Trophoblast cell (in vitro differentiated cells and primary cell): ENCODE data around the gene CDK2. TPM values are rescaled to one million over a fixed set of nuclear protein-coding genes. Genes with fewer than 3 reads are reported as not detected.
"Not testable (repeated sequence)": the region's sequence is repeated elsewhere in the genome, so short reads cannot be mapped to it uniquely, and the experiment has no call there.

Experiments
- DNase-seq, 2 donors: peaks; one replicate each; pipeline ENCODE4 v3.0.0-alpha.2; 2016
- H2AFZ ChIP-seq: 2 replicates; pipeline ENCODE4 v1.6.1; 2013; ENCODE audit warnings: low read length, moderate library complexity, mild to moderate bottlenecking; ENCODE audit not compliant: insufficient read depth, poor library complexity
- H2AK5ac ChIP-seq: 2 replicates; pipeline ENCODE4 v1.6.1; 2013; ENCODE audit warnings: mild to moderate bottlenecking, low read length
- H2BK120ac ChIP-seq: 2 replicates; pipeline ENCODE4 v1.6.1; 2013; ENCODE audit warnings: low read length, mild to moderate bottlenecking, moderate library complexity; ENCODE audit not compliant: insufficient read depth, poor library complexity
- H2BK12ac ChIP-seq: 2 replicates; pipeline ENCODE4 v1.6.1; 2013; ENCODE audit warnings: mild to moderate bottlenecking, low read length, moderate library complexity
- H2BK5ac ChIP-seq: 2 replicates; pipeline ENCODE4 v1.6.1; 2013; ENCODE audit warnings: low read length, low read depth, moderate library complexity, mild to moderate bottlenecking; ENCODE audit not compliant: poor library complexity
- H3K14ac ChIP-seq: 2 replicates; pipeline ENCODE4 v1.6.1; 2013; ENCODE audit warnings: mild to moderate bottlenecking, low read length
- H3K18ac ChIP-seq: 2 replicates; pipeline ENCODE4 v1.6.1; 2013; ENCODE audit warnings: mild to moderate bottlenecking, low read length
- H3K23ac ChIP-seq: 2 replicates; pipeline ENCODE4 v1.6.1; 2013; ENCODE audit warnings: low read length
- H3K27ac ChIP-seq: 2 replicates; pipeline ENCODE4 v1.5.1; 2013; ENCODE audit warnings: low read depth, mild to moderate bottlenecking, inconsistent platforms, low read length, moderate library complexity
- H3K27me3 ChIP-seq: 2 replicates; pipeline ENCODE4 v1.6.1; 2013; ENCODE audit warnings: inconsistent platforms, mild to moderate bottlenecking, low read length, moderate library complexity; ENCODE audit not compliant: insufficient read depth
- H3K36me3 ChIP-seq, 2 experiments: 1 replicate in 1 of 2; 2 replicates in 1 of 2; pipeline ENCODE4 v1.6.1; 2013; ENCODE audit warnings: low read length in 2 of 2, mild to moderate bottlenecking in 2 of 2, moderate library complexity in 1 of 2; ENCODE audit not compliant: insufficient read depth in 2 of 2, control insufficient read depth in 1 of 2
- H3K4ac ChIP-seq: 2 replicates; pipeline ENCODE4 v1.6.1; 2013; ENCODE audit warnings: low read depth, mild to moderate bottlenecking, low read length, moderate library complexity
- H3K4me1 ChIP-seq, 2 experiments: 1 replicate in 1 of 2; 2 replicates in 1 of 2; pipeline ENCODE4 v1.6.1; 2013; ENCODE audit warnings: low read length in 2 of 2, mild to moderate bottlenecking in 2 of 2, moderate library complexity in 1 of 2; ENCODE audit not compliant: insufficient read depth in 2 of 2, control insufficient read depth in 1 of 2
- H3K4me2 ChIP-seq: 2 replicates; pipeline ENCODE4 v1.6.1; 2013; ENCODE audit warnings: inconsistent platforms, mild to moderate bottlenecking, low read length, moderate library complexity
- H3K4me3 ChIP-seq: 2 replicates; pipeline ENCODE4 v1.5.1; 2013; ENCODE audit warnings: mild to moderate bottlenecking, low read depth, low read length, inconsistent platforms
- H3K79me1 ChIP-seq: one replicate; pipeline ENCODE4 v1.6.1; 2013; ENCODE audit warnings: low read length
- H3K79me2 ChIP-seq: 2 replicates; pipeline ENCODE4 v1.6.1; 2013; ENCODE audit warnings: low read length, mild to moderate bottlenecking; ENCODE audit not compliant: control insufficient read depth, insufficient read depth, poor library complexity
- H3K9ac ChIP-seq: 2 replicates; pipeline ENCODE4 v1.6.1; 2013; ENCODE audit warnings: mild to moderate bottlenecking, low read length
- H3K9me3 ChIP-seq: 2 replicates; pipeline ENCODE4 v1.6.1; 2013; ENCODE audit warnings: low read depth, mild to moderate bottlenecking, control low read depth, inconsistent platforms, low read length; ENCODE audit not compliant: insufficient read depth
- H4K12ac ChIP-seq: 2 replicates; pipeline ENCODE4 v1.6.1; 2013; ENCODE audit warnings: low read depth, mild to moderate bottlenecking, low read length, moderate library complexity
- H4K8ac ChIP-seq: 2 replicates; pipeline ENCODE4 v1.6.1; 2013; ENCODE audit warnings: low read depth, mild to moderate bottlenecking, low read length, moderate library complexity
- H4K91ac ChIP-seq: one replicate; pipeline ENCODE4 v1.6.1; 2013; ENCODE audit warnings: low read depth, mild to moderate bottlenecking, low read length, moderate library complexity
- WGBS: extraction: QIAGEN DNeasy Blood & Tissue Kit; methylation state at CpG from one replicate; pipeline ENCODE4 v1.1.7; 2013; ENCODE audit warnings: missing lambda C conversion rate; ENCODE audit not compliant: insufficient read length, insufficient coverage; ENCODE audit errors: extremely low coverage; 5-methylcytosine and 5-hydroxymethylcytosine counted together
- polyA plus RNA-seq: library from polyadenylated mRNA; stranded (reverse); fragments of 200-250 nt; gene quantifications from 2 replicates; pipeline ENCODE4 v1.2.3, GENCODE V29; 2013

CDK2 gene
- 132 and 144 TPM in 2 replicates for polyA plus RNA-seq

- Histone ChIP-seq H4K12ac (peak within 1 kb of the TSS; percentile 47), H2BK120ac (peak within 1 kb of the TSS; percentile 76), H3K27ac (peak within 1 kb of the TSS; percentile 88), H3K18ac (peak within 1 kb of the TSS; percentile 83), H3K36me3 (peaks cover 17 to 23% of the 10 kb centered on the region in 2 experiments), H3K4me1 (peaks cover 20 to 27% of the 10 kb centered on the region in 2 experiments), H2BK5ac (peak within 1 kb of the TSS; percentile 90), H2BK12ac (peak within 1 kb of the TSS; percentile 43), H4K8ac (peak within 1 kb of the TSS; percentile 76), H3K4me2 (peak within 1 kb of the TSS; percentile 89), H2AFZ (peak within 1 kb of the TSS; percentile 82), H3K27me3 (no peaks in the 10 kb centered on the region), H4K91ac (peak within 1 kb of the TSS; percentile 92), H3K79me1 (peaks cover 17% of the 10 kb centered on the region), H3K23ac (no peak within 1 kb of the TSS), H3K14ac (peak within 1 kb of the TSS; percentile 82), H3K4ac (peak within 1 kb of the TSS; percentile 93), H3K9ac (peak within 1 kb of the TSS; percentile 87), H3K9me3 (no peaks in the 10 kb centered on the region), H2AK5ac (peak within 1 kb of the TSS; percentile 73), H3K79me2 (peaks cover 18% of the 10 kb centered on the region), H3K4me3 (peak within 1 kb of the TSS; percentile 89)
- WGBS, result no CpG with 5 or more reads among the region's 45 CpGs
- peak; percentile 84 to 94 for DNase-seq
Measured at GRCh38 chr12:55966408-55967281, at the start of gene CDK2. TSS of gene CDK2 (plus strand) at chr12:55966830. CDS start at chr12:55967009, 179 bp downstream.

GRCh38 chr12:55919032-55919431 is 47.6 kb upstream of the CDK2 start:
- H3K4me1 ChIP-seq, H3K9me3 ChIP-seq, H4K91ac ChIP-seq, H4K12ac ChIP-seq, H4K8ac ChIP-seq, H3K23ac ChIP-seq, H3K79me2 ChIP-seq, H2BK12ac ChIP-seq, H3K9ac ChIP-seq, H2BK120ac ChIP-seq, H2BK5ac ChIP-seq, H3K4me3 ChIP-seq, H3K36me3 ChIP-seq, H3K27ac ChIP-seq, H3K79me1 ChIP-seq, H2AK5ac ChIP-seq, H3K14ac ChIP-seq, H2AFZ ChIP-seq, H3K27me3 ChIP-seq, H3K18ac ChIP-seq, H3K4me2 ChIP-seq: not testable (repeated sequence)
- DNase-seq, result peak in 1 of 2 donors; percentile 18
- no CpG with 5 or more reads among the region's 3 CpGs for WGBS
- H3K4ac ChIP-seq, result peak overlapping the region; percentile 55

- H4K91ac ChIP-seq, result no peak overlapping the region
- H3K14ac ChIP-seq, result no peak overlapping the region
- H3K18ac ChIP-seq, result no peak overlapping the region
- no peak overlapping the region for H3K9ac ChIP-seq
- no peak overlapping the region for H3K23ac ChIP-seq
- H3K79me2 ChIP-seq, result peaks cover 15% of the 10 kb centered on the region
- no peak overlapping the region for H3K4me2 ChIP-seq
- peak overlapping the region; percentile 49 for H3K4ac ChIP-seq
- peaks cover 4 to 8% of the 10 kb centered on the region in 2 experiments for H3K36me3 ChIP-seq
- no peak overlapping the region for H3K4me3 ChIP-seq
- no peak overlapping the region for H2BK12ac ChIP-seq
- H3K4me1 ChIP-seq, result peaks cover 0 to 3% of the 10 kb centered on the region in 2 experiments
- no peak overlapping the region for H4K12ac ChIP-seq
- no peak overlapping the region for H2AK5ac ChIP-seq
- no peak overlapping the region for H2AFZ ChIP-seq
- H2BK120ac ChIP-seq, result no peak overlapping the region
- no peak overlapping the region for H2BK5ac ChIP-seq
- H3K9me3 ChIP-seq, result no peaks in the 10 kb centered on the region
- no peak overlapping the region for H3K27ac ChIP-seq
- H4K8ac ChIP-seq, result no peak overlapping the region
- H3K79me1 ChIP-seq, result peaks cover 6% of the 10 kb centered on the region
- no peak for DNase-seq
- no CpG with 5 or more reads among the region's 3 CpGs for WGBS
- no peaks in the 10 kb centered on the region for H3K27me3 ChIP-seq
Measured at GRCh38 chr12:55922126-55922525, 44.5 kb upstream of the CDK2 start.

GRCh38 chr12:55923648-55924047 is 43.0 kb upstream of the CDK2 start:
- H2BK5ac ChIP-seq, H3K9me3 ChIP-seq, H4K12ac ChIP-seq, H3K4me2 ChIP-seq, H3K18ac ChIP-seq, DNase-seq, H3K4me1 ChIP-seq, H3K27ac ChIP-seq, H2AFZ ChIP-seq, H2AK5ac ChIP-seq, H3K27me3 ChIP-seq, H3K9ac ChIP-seq, H3K23ac ChIP-seq, H2BK120ac ChIP-seq, H4K91ac ChIP-seq, H3K14ac ChIP-seq, H3K36me3 ChIP-seq, H4K8ac ChIP-seq, H3K4me3 ChIP-seq, H2BK12ac ChIP-seq: not testable (repeated sequence)
- Histone ChIP-seq H3K4ac (peak overlapping the region; percentile 41), H3K79me2 (peaks cover 20% of the 10 kb centered on the region), H3K79me1 (peaks cover 14% of the 10 kb centered on the region)
- no CpG with 5 or more reads among the region's 9 CpGs for WGBS
